Activated CD4-positive, CD25-positive, alpha-beta regulatory T cell (primary cell): ENCODE data around the gene FFAR4.

ENCODE experiments used
- DNase-seq, 4 experiments: peaks; one replicate each; lab custom pipeline; 2025; lab: John Stamatoyannopoulos, UW

The FFAR4 gene

DNA sequence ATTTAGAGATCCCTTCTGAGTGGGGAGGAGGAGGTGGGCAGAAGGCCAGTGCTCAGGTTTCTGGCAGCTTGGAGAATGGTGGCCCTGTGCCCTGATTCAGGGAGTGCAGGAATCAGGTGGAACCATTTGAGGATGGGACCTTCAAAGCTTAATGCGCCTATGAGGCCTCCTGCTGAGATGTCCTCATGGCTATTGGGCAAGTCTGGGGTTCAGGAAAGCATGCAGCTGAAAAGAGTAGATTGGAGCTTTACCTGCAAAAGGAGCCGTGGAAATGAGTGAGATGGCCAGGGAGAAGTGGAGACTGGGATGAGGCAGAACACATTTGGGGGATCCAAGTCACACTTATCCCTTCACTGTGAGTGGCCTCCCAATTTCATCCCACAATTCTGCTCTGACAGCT is 6.1 kb downstream of the FFAR4 start:
- DNase-seq = no peak

DNA sequence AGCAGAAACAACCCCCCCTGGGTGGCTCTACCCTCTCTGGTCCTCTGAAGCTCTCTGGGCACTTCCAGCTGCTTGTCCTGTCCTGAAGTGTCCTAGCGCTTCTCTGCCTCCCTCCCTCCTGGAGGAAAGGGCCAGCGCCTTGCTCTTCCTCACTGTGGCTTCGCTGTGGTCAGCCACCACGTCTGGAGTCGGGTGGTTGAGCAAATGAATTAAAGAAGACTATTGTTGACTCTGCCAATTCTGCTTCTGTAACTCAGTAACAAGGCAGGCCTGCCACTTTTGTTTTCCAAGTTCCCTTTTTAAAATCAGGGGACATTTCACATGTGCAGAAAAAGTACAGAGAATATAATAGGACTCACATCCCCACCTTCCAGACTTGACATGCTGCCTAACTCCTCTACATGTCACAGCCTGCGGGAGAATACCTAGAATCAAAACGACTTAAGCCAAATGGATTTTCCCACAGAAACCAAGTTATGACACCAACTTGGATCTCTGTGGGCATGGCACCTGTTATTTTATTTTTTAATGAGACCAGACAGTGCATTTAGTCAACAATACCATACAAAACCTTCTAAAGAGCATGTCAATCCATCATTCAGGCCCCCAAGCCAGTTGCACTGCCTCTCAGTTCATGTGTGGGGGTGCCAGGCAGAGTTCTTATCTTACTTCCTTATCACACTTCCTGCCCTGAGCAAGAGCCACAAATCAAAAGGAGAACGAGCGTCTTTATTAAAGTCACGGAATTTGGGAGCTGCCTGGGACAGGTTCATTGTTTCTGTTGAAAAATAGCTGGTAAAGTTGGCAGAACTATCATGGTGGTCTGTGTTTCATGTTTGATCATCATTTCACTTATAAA is 6.8 kb downstream of the FFAR4 start:
- no peak for DNase-seq

DNA sequence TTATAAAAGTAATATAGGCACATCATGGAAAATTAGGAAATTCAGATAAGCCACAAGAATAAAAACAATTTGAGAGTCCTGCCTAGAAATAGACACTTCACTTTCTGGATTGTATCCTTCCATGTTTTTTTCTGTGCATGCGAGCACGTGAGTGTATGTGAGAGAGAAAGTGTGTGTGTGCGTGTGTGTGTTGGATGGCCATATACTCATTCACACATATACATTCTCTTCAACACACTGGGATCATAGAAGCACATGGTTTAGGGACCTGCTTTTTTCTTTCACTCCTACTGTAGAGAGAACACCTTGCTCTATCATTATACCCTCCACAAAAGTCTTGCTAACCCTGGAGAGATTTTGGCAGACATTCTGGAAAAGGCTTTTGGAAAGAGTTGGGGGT is 7.5 kb downstream of the FFAR4 start:
- DNase-seq = no peak

GRCh38 chr10:93576888-93577287 is 10.4 kb downstream of the FFAR4 start:
- DNase-seq = no peak

GRCh38 chr10:93577565-93577964 is 11.1 kb downstream of the FFAR4 start:
- DNase-seq = no peak

DNA sequence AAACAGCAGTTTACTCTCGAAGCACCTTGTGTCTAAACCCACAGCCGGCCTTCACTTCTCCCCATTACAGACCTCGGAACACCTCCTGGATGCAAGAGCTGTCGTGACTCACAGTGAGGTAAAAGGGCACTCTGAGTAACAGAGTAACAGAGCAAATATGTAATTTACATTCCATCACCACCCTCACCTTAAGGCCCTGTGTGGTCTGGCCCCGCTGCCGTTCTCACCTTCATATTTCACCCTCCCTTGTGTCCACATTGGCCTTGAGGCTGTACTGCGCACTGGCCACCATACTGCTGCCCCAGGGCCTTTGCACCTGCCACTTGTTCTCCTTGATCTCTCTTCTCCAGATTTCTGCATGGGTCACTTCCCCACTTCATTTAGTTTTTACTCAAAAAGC is 12.6 kb downstream of the FFAR4 start:
- no peak for DNase-seq

DNA sequence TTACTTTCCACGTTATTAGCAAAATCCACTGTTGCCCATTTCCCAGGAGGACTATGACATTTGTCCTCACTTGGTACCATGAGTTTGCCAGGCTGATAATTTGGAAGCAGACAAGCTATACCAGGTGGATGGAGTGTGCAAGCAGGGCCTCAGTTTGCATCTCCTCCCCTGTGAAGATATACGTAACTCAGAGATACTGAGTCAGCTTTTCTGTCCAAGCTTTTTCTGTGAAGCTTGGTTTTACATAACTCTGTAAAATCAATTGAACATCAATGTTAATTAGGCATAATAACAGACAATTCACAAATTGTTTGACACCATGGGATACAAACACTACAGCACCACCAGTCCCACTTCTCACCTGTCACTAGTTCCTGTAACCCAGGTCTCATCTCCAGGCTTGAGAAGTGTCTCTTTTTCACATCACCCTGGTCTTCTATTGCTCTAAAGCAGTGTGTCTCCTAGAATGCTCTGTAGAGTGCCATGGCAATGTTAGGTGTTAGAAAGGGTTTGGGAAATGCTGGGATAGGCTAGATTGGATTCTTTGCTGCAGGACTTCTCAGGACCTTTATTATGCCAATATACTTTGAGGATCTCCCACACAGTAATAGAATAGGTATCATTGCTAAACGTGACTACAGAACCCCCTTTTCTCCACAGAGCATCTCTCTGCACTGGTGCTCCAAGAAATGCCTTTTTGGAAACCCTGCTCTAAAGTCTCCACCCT is 13.7 kb downstream of the FFAR4 start:
- no peak for DNase-seq

DNA sequence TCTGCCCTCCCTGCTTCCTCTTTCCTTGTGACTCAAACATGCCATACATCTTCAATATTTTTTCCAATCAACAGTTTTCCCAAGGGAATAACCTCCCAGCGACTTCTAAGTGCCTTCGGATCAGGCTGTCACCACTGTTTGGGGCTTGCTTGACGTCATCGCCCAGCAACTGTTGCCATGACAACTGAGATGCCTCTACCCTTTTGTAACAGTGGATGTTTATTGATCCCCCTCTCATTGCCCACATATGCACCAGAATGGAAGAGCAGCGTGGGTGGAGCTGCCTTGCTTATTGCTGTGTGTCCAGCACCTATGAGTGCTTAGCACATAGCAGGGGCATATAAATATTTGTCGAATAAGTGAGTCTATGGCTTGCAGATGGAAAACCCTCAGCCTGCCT is 14.4 kb downstream of the FFAR4 start:
- no peak for DNase-seq

GRCh38 chr10:93584445-93584844 is 18.0 kb downstream of the FFAR4 start:
- no peak for DNase-seq

DNA sequence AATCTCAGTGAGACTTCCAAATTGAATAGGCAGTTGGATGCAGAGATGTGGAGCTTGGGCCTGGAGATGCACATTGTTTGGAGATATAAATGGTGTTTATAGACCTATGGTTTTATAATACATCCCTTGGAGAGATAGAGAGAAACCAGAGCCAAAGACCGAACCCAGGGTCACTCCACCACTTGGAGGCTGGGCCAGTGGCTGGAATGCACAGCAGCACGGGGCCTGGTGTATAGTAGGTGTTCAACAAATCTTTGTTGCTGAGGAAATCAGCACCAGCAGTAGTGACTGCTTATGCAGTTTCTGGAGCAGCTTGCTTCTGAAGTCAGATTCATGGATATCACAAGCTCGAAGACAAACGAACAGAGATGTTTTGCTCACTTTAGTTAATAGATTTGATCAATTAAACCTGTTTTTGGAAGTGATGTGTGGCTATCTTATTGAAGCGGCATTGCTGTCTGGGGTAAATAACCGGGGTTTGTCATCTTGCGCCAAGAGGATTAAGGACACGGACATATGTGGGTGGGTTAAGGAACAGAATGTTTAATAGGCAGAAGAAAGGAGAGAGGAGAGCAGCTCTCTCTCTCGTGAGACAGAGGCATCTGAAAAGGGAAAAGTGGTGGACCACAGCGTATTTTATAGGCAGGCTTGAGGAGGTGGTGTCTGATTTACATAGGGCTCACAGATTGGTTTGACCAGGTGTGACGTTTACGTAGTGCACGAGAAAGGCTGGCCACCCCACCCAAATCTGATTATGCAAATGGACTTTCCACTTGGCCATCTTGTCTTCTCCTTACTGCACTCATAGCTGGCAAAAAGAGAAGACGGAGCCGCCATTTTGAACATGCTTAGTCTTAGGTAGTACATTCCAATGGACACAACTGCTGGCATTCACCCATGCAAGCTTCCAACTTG is 23.4 kb downstream of the FFAR4 start:
- DNase-seq = no peak

- no peak for DNase-seq
Observed at GRCh38 chr10:93590638-93591037, 24.2 kb downstream of the FFAR4 start.

DNA sequence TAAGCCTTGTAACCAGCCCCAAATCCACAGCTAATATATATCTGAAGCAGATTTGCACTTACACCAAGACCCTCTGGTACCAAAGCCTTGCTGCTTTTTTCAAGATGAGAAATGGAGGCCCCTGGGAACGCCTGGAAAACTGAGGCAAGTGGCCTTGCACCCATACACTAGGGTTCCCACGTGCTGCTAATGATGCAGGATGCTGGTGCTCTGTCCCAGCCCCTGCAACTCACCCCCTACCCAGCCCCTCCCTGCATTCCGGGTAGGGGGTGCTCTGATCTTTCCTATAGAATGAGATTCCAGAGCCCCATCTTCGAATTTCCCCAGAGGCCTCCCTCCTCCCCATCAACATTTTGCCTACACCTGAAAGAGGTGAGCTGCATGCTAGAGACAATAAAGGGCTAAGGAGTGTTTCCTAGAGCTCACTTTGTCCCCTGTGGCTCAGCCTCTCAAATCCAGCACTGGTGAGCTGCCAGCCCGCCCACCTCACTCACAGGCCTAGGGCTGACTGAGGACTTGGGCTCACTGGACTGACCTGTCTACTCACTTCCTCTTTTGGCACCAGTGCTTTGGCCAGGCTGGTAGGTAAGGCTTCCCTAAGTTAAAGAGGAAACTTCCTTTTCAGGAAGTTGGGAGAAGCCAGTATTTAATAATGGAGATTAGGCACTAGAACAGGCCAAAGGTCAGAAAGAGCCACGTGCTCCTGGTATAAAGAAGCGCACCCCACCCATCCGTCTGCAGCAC is 24.8 kb downstream of the FFAR4 start:
- DNase-seq = no peak

GRCh38 chr10:93593254-93593653 is 26.8 kb downstream of the FFAR4 start:
- no peak for DNase-seq

DNA sequence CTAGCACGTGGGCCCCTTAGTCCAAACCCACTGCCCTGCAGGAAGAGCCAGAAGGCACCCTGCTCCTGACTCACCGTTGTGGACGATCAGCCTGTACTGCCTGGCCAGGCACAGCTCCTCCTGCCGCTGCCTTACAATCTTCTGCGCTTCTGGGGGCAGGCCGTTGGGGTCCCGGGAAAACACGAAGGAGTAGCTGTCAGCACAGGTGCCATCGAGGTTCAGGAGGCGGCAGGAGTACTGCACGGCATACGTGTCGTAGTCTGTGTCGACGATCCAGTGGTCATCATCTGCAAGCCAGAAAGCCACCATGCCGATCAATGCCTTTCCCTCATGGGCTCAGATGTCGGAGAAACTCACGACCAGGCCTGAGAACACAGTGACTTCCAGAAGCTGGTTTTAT is 27.3 kb downstream of the FFAR4 start:
- DNase-seq = no peak

DNA sequence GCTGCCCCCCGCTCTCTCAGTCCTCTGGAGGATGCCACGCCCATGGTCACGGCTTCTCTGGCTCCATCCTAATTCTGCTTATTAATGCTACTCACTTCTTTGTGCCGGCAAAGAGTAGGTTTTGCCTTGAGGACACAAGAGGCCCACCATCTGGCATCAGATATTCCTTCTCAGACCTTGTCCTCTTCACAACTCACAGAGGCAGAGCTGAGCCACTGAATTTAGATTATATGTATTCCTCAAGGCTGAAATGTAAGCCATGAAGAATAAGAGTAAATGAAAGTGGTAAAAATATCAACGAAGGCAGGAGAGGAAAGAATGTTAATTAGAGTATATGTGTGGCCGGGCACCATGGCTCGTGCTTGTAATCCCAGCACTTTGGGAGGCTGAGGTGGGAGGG is 28.1 kb downstream of the FFAR4 start:
- no peak for DNase-seq

- DNase-seq = no peak
Observed at GRCh38 chr10:93595378-93596161, 29.1 kb downstream of the FFAR4 start.

- DNase-seq = no peak
Observed at GRCh38 chr10:93596539-93596938, 30.1 kb downstream of the FFAR4 start.

- no peak for DNase-seq
Observed at GRCh38 chr10:93597075-93597599, 30.7 kb downstream of the FFAR4 start.

- DNase-seq = no peak
Observed at GRCh38 chr10:93598157-93598556, 31.7 kb downstream of the FFAR4 start.

- DNase-seq = no peak
Observed at GRCh38 chr10:93599335-93599734, 32.9 kb downstream of the FFAR4 start.

DNA sequence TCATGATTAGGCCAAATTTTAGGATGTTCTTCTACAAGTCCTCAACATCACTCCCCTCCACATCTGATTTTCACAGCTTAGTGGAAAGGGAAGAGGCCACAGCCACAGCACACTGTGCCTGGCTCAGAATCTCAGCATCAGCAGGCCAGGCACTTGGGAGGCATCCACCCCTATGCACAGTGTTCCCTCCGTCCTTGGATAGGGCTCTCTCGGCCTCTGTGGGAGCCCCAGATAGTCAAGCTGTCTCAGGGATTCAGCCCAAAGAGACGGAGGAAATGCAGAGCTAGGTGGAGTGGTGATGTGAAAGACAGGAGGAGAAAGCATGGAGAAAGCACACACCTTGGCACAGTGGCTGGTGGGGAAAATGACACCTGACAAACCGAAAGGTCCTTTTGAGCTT is 33.3 kb downstream of the FFAR4 start:
- DNase-seq = no peak
